OCI-LY7 (cell line): ENCODE measurements around the gene SMYD3.
"Not testable (repeated sequence)": the region's sequence is repeated elsewhere in the genome, so short reads cannot be mapped to it uniquely, and the experiment has no call there.

ENCODE experiments used
- EZH2phosphoT487 ChIP-seq: fragments of 200-600 bp; sonication (generic); IDR thresholded peaks from 2 replicates; pipeline ENCODE4 v1.6.1; 2018; ENCODE audit warnings: low read depth, borderline replicate concordance, mild to moderate bottlenecking, mixed run types, antibody characterized with exemption, low read length, moderate library complexity, mixed read lengths
- TF ChIP-seq, protein P1 (sequence below): fragments of 200-600 bp; sonication (generic); conservative IDR thresholded peaks from 2 replicates; pipeline ENCODE4 v1.5.1; 2014; ENCODE audit warnings: mild to moderate bottlenecking, antibody characterized with exemption, low read length, moderate library complexity, mixed read lengths

DNA sequence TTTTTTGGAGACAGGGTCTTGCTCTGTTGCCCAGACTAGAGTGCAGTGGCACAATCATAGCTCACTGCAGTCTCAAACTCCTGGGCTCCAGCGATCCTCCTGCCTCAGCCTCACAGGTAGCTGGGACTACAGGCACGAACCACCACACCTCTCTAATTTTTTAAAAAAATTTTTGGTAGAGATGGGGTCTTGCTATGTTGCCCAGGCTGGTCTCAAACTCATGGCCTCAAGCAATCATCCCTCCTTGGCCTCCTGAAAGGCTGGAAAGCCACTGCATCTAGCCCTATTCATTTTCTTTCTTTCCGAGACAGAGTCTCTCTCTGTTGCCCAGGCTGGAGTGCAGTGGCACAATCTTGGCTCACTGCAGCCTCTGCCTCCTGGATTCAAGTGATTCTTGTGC lies 793.1 kb downstream of the SMYD3 start:
- TF ChIP-seq, protein P1, sequence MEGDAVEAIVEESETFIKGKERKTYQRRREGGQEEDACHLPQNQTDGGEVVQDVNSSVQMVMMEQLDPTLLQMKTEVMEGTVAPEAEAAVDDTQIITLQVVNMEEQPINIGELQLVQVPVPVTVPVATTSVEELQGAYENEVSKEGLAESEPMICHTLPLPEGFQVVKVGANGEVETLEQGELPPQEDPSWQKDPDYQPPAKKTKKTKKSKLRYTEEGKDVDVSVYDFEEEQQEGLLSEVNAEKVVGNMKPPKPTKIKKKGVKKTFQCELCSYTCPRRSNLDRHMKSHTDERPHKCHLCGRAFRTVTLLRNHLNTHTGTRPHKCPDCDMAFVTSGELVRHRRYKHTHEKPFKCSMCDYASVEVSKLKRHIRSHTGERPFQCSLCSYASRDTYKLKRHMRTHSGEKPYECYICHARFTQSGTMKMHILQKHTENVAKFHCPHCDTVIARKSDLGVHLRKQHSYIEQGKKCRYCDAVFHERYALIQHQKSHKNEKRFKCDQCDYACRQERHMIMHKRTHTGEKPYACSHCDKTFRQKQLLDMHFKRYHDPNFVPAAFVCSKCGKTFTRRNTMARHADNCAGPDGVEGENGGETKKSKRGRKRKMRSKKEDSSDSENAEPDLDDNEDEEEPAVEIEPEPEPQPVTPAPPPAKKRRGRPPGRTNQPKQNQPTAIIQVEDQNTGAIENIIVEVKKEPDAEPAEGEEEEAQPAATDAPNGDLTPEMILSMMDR = not testable (repeated sequence)
- not testable (repeated sequence) for TF ChIP-seq EZH2phosphoT487
